ENCODE data around the gene USP34.

DNA sequence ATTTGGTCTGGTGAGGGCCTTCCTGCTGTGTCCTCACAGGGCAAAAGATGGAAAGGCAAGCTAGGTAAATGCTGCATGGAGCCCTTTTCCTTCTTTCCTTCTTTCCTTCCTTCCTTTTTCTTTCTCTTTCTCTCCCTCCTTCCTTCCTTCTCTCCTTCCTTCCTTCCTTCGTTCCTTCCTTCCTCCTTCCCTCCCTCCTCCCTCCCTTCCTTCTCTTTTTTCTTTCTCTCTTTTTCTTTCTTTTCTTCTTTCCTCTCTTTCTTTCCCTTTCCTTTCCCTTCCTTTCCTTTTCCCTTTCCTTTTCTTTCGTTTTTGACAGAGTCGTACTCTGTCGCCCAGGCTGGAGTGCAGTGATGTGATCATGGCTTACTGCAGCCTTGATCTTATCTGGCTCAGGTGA is 332.0 kb downstream of the USP34 start:
- TF ChIP-seq, protein P1, sequence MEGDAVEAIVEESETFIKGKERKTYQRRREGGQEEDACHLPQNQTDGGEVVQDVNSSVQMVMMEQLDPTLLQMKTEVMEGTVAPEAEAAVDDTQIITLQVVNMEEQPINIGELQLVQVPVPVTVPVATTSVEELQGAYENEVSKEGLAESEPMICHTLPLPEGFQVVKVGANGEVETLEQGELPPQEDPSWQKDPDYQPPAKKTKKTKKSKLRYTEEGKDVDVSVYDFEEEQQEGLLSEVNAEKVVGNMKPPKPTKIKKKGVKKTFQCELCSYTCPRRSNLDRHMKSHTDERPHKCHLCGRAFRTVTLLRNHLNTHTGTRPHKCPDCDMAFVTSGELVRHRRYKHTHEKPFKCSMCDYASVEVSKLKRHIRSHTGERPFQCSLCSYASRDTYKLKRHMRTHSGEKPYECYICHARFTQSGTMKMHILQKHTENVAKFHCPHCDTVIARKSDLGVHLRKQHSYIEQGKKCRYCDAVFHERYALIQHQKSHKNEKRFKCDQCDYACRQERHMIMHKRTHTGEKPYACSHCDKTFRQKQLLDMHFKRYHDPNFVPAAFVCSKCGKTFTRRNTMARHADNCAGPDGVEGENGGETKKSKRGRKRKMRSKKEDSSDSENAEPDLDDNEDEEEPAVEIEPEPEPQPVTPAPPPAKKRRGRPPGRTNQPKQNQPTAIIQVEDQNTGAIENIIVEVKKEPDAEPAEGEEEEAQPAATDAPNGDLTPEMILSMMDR (IDR thresholded peaks at IDR 0.05; ENCODE audit: insufficient read depth, low read length, poor library complexity, severe bottlenecking) = no peak
- no peak for TF ChIP-seq EZH2phosphoT487 (conservative IDR thresholded peaks at IDR 0.05; ENCODE audit: low read length)

Measured in SU-DHL-6 (cell line).